ENCODE data around the gene PHKB.

- TF ChIP-seq POLR2AphosphoS5 (IDR thresholded peaks at IDR 0.05): no peak
- no peak for TF ChIP-seq CTCF (IDR thresholded peaks at IDR 0.05)
- no peak for TF ChIP-seq POLR2A (IDR thresholded peaks at IDR 0.05)
- no peak for TF ChIP-seq EP300 (IDR thresholded peaks at IDR 0.05)
Observed at GRCh38 chr16:47715442-47716083, 254.4 kb downstream of the PHKB start.

Data from gastroesophageal sphincter (tissue), 3 donors.